Endodermal cell (in vitro differentiated cells): ENCODE results near the gene IKZF4. TPM values are rescaled to one million over a fixed set of nuclear protein-coding genes. Genes with fewer than 3 reads are reported as not detected.

Source experiments
- DNase-seq: peaks from one replicate; pipeline ENCODE4 v3.0.0-alpha.2; 2017
- H3K27ac ChIP-seq: 2 replicates; pipeline ENCODE4 v1.5.1; 2013; ENCODE audit warnings: mild to moderate bottlenecking, low read depth, low read length, moderate library complexity
- H3K27me3 ChIP-seq: 2 replicates; pipeline ENCODE4 v1.6.1; 2013; ENCODE audit warnings: mild to moderate bottlenecking, low read length, moderate library complexity; ENCODE audit not compliant: insufficient read depth, control insufficient read depth, poor library complexity, severe bottlenecking
- H3K36me3 ChIP-seq: 2 replicates; pipeline ENCODE4 v1.7.0; 2013; ENCODE audit warnings: mild to moderate bottlenecking, low read length, moderate library complexity; ENCODE audit not compliant: control insufficient read depth, insufficient read depth
- H3K4me1 ChIP-seq: one replicate; pipeline ENCODE4 v1.7.0; 2013; ENCODE audit warnings: low read length; ENCODE audit not compliant: control insufficient read depth, insufficient read depth
- H3K4me3 ChIP-seq: 2 replicates; pipeline ENCODE4 v1.5.1; 2013; ENCODE audit warnings: mild to moderate bottlenecking, low read length, moderate library complexity
- H3K9ac ChIP-seq: 2 replicates; pipeline ENCODE4 v1.6.1; 2013; ENCODE audit warnings: mild to moderate bottlenecking, low read length, moderate library complexity; ENCODE audit not compliant: poor library complexity, severe bottlenecking; ENCODE audit errors: extremely low read depth
- H3K9me3 ChIP-seq: 2 replicates; pipeline ENCODE4 v1.6.1; 2013; ENCODE audit warnings: mild to moderate bottlenecking, low read length, moderate library complexity; ENCODE audit not compliant: control insufficient read depth
- H3K27ac Mint-ChIP-seq: 2 replicates; pipeline ENCODE4 v1.8.0; 2020; ENCODE audit warnings: mixed read lengths
- H3K27me3 Mint-ChIP-seq: 2 replicates; pipeline ENCODE4 v1.8.0; 2021; ENCODE audit warnings: mild to moderate bottlenecking, mixed read lengths; ENCODE audit not compliant: insufficient read depth
- H3K36me3 Mint-ChIP-seq: 2 replicates; pipeline ENCODE4 v1.8.0; 2020; ENCODE audit warnings: low read depth, mixed read lengths
- H3K4me1 Mint-ChIP-seq: 2 replicates; pipeline ENCODE4 v1.8.0; 2020; ENCODE audit warnings: mixed read lengths
- H3K4me3 Mint-ChIP-seq: 2 replicates; pipeline ENCODE4 v1.8.0; 2020; ENCODE audit warnings: mild to moderate bottlenecking, moderate library complexity, mixed read lengths
- H3K9me3 Mint-ChIP-seq: 2 replicates; pipeline ENCODE4 v1.8.0; 2020; ENCODE audit warnings: mild to moderate bottlenecking, mixed read lengths
- CTCF ChIP-seq: fragments of 200-600 bp; sonication (generic); conservative IDR thresholded peaks from 2 replicates; pipeline ENCODE4 v1.5.0; 2021; ENCODE audit warnings: antibody characterized with exemption, mild to moderate bottlenecking
- WGBS, 2 experiments: methylation state at CpG; one replicate each; pipeline versions ENCODE4 v1.1.5 to v1.1.7; 2013; ENCODE audit warnings: missing lambda C conversion rate in 2 of 2, mixed read lengths in 1 of 2; ENCODE audit not compliant: insufficient coverage in 1 of 2, insufficient read length in 1 of 2; 5-methylcytosine and 5-hydroxymethylcytosine counted together
- total RNA-seq, 2 donors: library from RNA; stranded (reverse); fragmentation: NEBNext Ultra II Directional in 1 of 2; extraction: Animal tissue kit (Norgen Biotek cat#: 25700) in 1 of 2; gene quantifications; 2 replicates in 1 of 2; 3 replicates in 1 of 2; pipeline ENCODE4 v1.2.1, GENCODE V29; 2021

The IKZF4 gene
- total RNA-seq, 2 donors from 2014 or later = 9.8 to 10.2 TPM

GRCh38 chr12:55991110-55991509 is 29.7 kb upstream of the IKZF4 start:
- H3K4me1 Mint-ChIP-seq = no peaks in the 10 kb centered on the region
- no peak for TF ChIP-seq CTCF
- no peaks in the 10 kb centered on the region for H3K9me3 ChIP-seq
- H3K9me3 Mint-ChIP-seq = no peaks in the 10 kb centered on the region
- no peak overlapping the region for H3K27ac Mint-ChIP-seq
- no peak overlapping the region for H3K9ac ChIP-seq
- no peak overlapping the region for H3K27ac ChIP-seq
- H3K27me3 Mint-ChIP-seq = no peaks in the 10 kb centered on the region
- H3K4me3 Mint-ChIP-seq = no peak overlapping the region
- peaks cover 78% of the 10 kb centered on the region for H3K36me3 Mint-ChIP-seq
- H3K4me3 ChIP-seq = no peak overlapping the region
- no peak for DNase-seq
- peaks cover 83% of the 10 kb centered on the region for H3K36me3 ChIP-seq
- no peaks in the 10 kb centered on the region for H3K27me3 ChIP-seq
- 91 to 98% methylated on average over 3 of the region's 3 CpGs for WGBS, 2 experiments
- no peaks in the 10 kb centered on the region for H3K4me1 ChIP-seq

- Histone ChIP-seq H3K4me1 (no peaks in the 10 kb centered on the region), H3K36me3 (peaks cover 70% of the 10 kb centered on the region)
Observed at GRCh38 chr12:55993230-55993853, 27.5 kb upstream of the IKZF4 start.

GRCh38 chr12:55995366-55995765 is 25.5 kb upstream of the IKZF4 start:
- TF ChIP-seq CTCF = no peak
- DNase-seq = no peak
- H3K9ac ChIP-seq = no peak overlapping the region
- H3K9me3 ChIP-seq = peaks cover 14% of the 10 kb centered on the region
- Mint-ChIP-seq H3K27ac (no peak overlapping the region), H3K36me3 (peaks cover 56% of the 10 kb centered on the region), H3K4me1 (peaks cover 11% of the 10 kb centered on the region), H3K9me3 (peaks cover 10% of the 10 kb centered on the region), H3K4me3 (no peak overlapping the region), H3K27me3 (no peaks in the 10 kb centered on the region)
- peaks cover 50% of the 10 kb centered on the region for H3K36me3 ChIP-seq
- H3K27me3 ChIP-seq = no peaks in the 10 kb centered on the region
- H3K4me1 ChIP-seq = no peaks in the 10 kb centered on the region
- WGBS, 2 experiments = 81 to 89% methylated on average over 3 to 8 of the region's 8 CpGs
- H3K27ac ChIP-seq = no peak overlapping the region
- H3K4me3 ChIP-seq = no peak overlapping the region

More at GRCh38 chr12:55993230-55993853, 27.5 kb upstream of the IKZF4 start:
- H3K4me3 ChIP-seq = no peak overlapping the region
- H3K27ac ChIP-seq = no peak overlapping the region
- H3K27me3 Mint-ChIP-seq = no peaks in the 10 kb centered on the region
- DNase-seq = no peak
- peaks cover 2% of the 10 kb centered on the region for H3K9me3 ChIP-seq
- H3K9me3 Mint-ChIP-seq = no peaks in the 10 kb centered on the region
- no peak overlapping the region for H3K4me3 Mint-ChIP-seq
- no peaks in the 10 kb centered on the region for H3K27me3 ChIP-seq
- peaks cover 63% of the 10 kb centered on the region for H3K36me3 Mint-ChIP-seq
- WGBS, 2 experiments = 87 to 97% methylated on average over 2 to 4 of the region's 4 CpGs
- peaks cover 6% of the 10 kb centered on the region for H3K4me1 Mint-ChIP-seq
- H3K27ac Mint-ChIP-seq = no peak overlapping the region
- TF ChIP-seq CTCF = no peak
- no peak overlapping the region for H3K9ac ChIP-seq
